K562 (cell line): ENCODE data around the gene PPM1E. TPM values are rescaled to one million over a fixed set of nuclear protein-coding genes. Genes with fewer than 3 reads are reported as not detected.
A peak's percentile ranks its signal among the peaks of the same experiment; 100 is the strongest.

Experiments used
- BRD9 ChIP-seq: fragments of 450-650 bp; IDR thresholded peaks from 2 replicates; pipeline ENCODE4 v1.6.1; 2018; ENCODE audit warnings: low read depth; ENCODE audit not compliant: partially characterized antibody
- GTF2B ChIP-seq: IDR thresholded peaks from 2 replicates; pipeline ENCODE4 v1.6.1; 2011; ENCODE audit not compliant: insufficient read length; ENCODE audit errors: extremely low read depth
- KDM1A ChIP-seq, 2 experiments: fragments of 450-650 bp; IDR thresholded peaks; 2 replicates each; pipeline ENCODE4 v1.6.1; 2016; ENCODE audit warnings: mild to moderate bottlenecking in 2 of 2
- L3MBTL2 ChIP-seq: fragments of 450-650 bp; IDR thresholded peaks from 2 replicates; pipeline ENCODE4 v1.6.1; 2016; ENCODE audit warnings: mild to moderate bottlenecking, moderate library complexity
- MEF2A ChIP-seq: IDR thresholded peaks from 2 replicates; pipeline ENCODE4 v1.6.1; 2011; ENCODE audit warnings: low read depth, mild to moderate bottlenecking, low read length, moderate library complexity; ENCODE audit not compliant: control insufficient read depth
- NCOR1 ChIP-seq: fragments of 450-650 bp; IDR thresholded peaks from 2 replicates; pipeline ENCODE4 v1.6.1; 2016; ENCODE audit warnings: mild to moderate bottlenecking, moderate library complexity
- PATZ1 ChIP-seq: fragments of 250-450 bp; sonication (Bioruptor Pico); IDR thresholded peaks from 2 replicates; pipeline ENCODE4 v1.5.0; 2020; ENCODE audit warnings: mild to moderate bottlenecking, borderline replicate concordance
- PURB ChIP-seq: sonication (generic); formaldehyde crosslinking; IDR thresholded peaks from 2 replicates; pipeline ENCODE4 v1.9.0; 2021; ENCODE audit warnings: low read depth, mild to moderate bottlenecking, missing genetic modification reagents
- RBM25 ChIP-seq: fragments of 200-400 bp; formaldehyde crosslinking; IDR thresholded peaks from 2 replicates; pipeline ENCODE4 v1.6.1; 2018; ENCODE audit warnings: low read length, low read depth, moderate library complexity; ENCODE audit not compliant: severe bottlenecking
- RBM39 ChIP-seq: fragments of 200-400 bp; formaldehyde crosslinking; optimal IDR thresholded peaks from 2 replicates; pipeline ENCODE3; 2018; ENCODE audit warnings: low read depth, low read length
- RNF2 ChIP-seq: sonication (generic); IDR thresholded peaks from 2 replicates; pipeline ENCODE4 v1.6.1; 2016
- TAF15 ChIP-seq: fragments of 200-400 bp; formaldehyde crosslinking; IDR thresholded peaks from 2 replicates; pipeline ENCODE4 v1.6.1; 2017; ENCODE audit warnings: mild to moderate bottlenecking, low read depth, low read length, moderate library complexity
- ZHX1 ChIP-seq: fragments of 150-350 bp; conservative IDR thresholded peaks from 2 replicates; pipeline ENCODE4 v1.6.1; 2014; ENCODE audit warnings: low read length
- ZNF175 ChIP-seq: fragments of 200-800 bp; sonication (Bioruptor generic); IDR thresholded peaks from 2 replicates; pipeline ENCODE4 v1.6.1; 2016; ENCODE audit warnings: low read depth, mild to moderate bottlenecking, missing genetic modification characterization, missing compliant biosample characterization
- ZNF217 ChIP-seq: sonication (generic); formaldehyde crosslinking; IDR thresholded peaks from 2 replicates; pipeline ENCODE4 v1.8.0; 2022; ENCODE audit warnings: mild to moderate bottlenecking, missing genetic modification reagents
- ZNF561 ChIP-seq: fragments of 450-650 bp; formaldehyde crosslinking; conservative IDR thresholded peaks from 2 replicates; pipeline ENCODE4 v1.4.0; 2020; ENCODE audit warnings: mild to moderate bottlenecking, moderate library complexity
- ZNF584 ChIP-seq: fragments of 200-800 bp; sonication (Bioruptor generic); IDR thresholded peaks from 2 replicates; pipeline ENCODE4 v1.6.1; 2016; ENCODE audit warnings: low read depth, mild to moderate bottlenecking, missing genetic modification characterization, missing compliant biosample characterization
- ZNF764 ChIP-seq: fragments of 250-450 bp; sonication (Bioruptor Pico); IDR thresholded peaks from 2 replicates; pipeline ENCODE4 v1.4.0; 2020; ENCODE audit warnings: low read depth, mild to moderate bottlenecking, moderate library complexity
- polyA plus RNA-seq, 8 experiments: library from polyadenylated mRNA; depleted of rRNA in 4 of 8; stranded (reverse) in 5 of 8; unstranded in 3 of 8; fragments of >200 nt; fragmentation: Nextera tagmentation in 2 of 8; fragmentation: Illumina TruSeq in 1 of 8; extraction: Ambion mirVana in 2 of 8; extraction: Trizol in 1 of 8; gene quantifications; 2 replicates each; pipeline versions ENCODE4 v1.2.1 to v1.2.3, GENCODE V29; 2011 to 2014; ENCODE audit warnings: inconsistent platforms in 1 of 8, missing spikeins in 1 of 8
- total RNA-seq, 7 experiments: library from RNA; depleted of rRNA in 6 of 7; stranded (reverse); fragments of >200 nt in 6 of 7; fragmentation: Illumina TruSeq in 2 of 7; extraction: Trizol in 2 of 7; gene quantifications; 2 replicates each; pipeline versions ENCODE4 v1.2.1 to v1.2.3, GENCODE V29; 2011 to 2021; ENCODE audit warnings: low replicate concordance in 1 of 7

PPM1E gene
- total and polyA plus RNA-seq, 9 of the 15 experiments (the other 6 are each of a cell fraction or from before 2014, with no cell fraction given) = 1.0 to 5.7 (median 4.7) TPM

GRCh38 chr17:58755577-58756245 is at the start of gene PPM1E (continued):
- TF ChIP-seq ZHX1 (no peak), NCOR1 (no peak), MEF2A (no peak), PURB (CRISPR knock-in tag) (no peak), ZNF764 (CRISPR knock-in tag) (no peak), ZNF217 (CRISPR knock-in tag) (no peak), ZNF175 (peak; percentile 74; the same call in 1 of the 2 replicates), ZNF561 (CRISPR knock-in tag) (no peak), RBM39 (no peak), BRD9 (no peak), KDM1A (IDR thresholded peaks at IDR 0.05) (no peak), ZNF584 (no peak), PATZ1 (no peak), GTF2B (no peak), L3MBTL2 (peak; percentile 94), TAF15 (no peak), RNF2 (no peak), RBM25 (no peak)
